IMR-90 (cell line): ENCODE data around the gene B3GLCT. TPM values are rescaled to one million over a fixed set of nuclear protein-coding genes. Genes with fewer than 3 reads are reported as not detected.

Experiments used
- ATAC-seq: fragments of 200-7000 bp; cut with Tn5 transposase; 2 replicates; pipeline ENCODE4 v1.9.1; 2020; ENCODE audit warnings: low read depth, mild to moderate bottlenecking, moderate library complexity
- BruUV-seq: library from RNA; stranded (reverse); fragments of 400-500 nt; replicated peaks from 2 replicates; lab custom pipeline; 2021; lab: Mats Ljungman, UMichigan
- CTCF ChIA-PET: fragments of 300-600 bp; formaldehyde crosslinking; extraction: SDS; loops from one replicate; lab custom pipeline; 2021; ENCODE audit warnings: antibody characterized with exemption; lab: Yijun Ruan, JAX
- POLR2A ChIA-PET: fragments of 300-600 bp; sonication (Branson Sonifier 250); formaldehyde crosslinking; loops from one replicate; lab custom pipeline; 2022; ENCODE audit warnings: antibody characterized with exemption; ENCODE audit not compliant: unreplicated experiment; lab: Charles Lee
- DNase-seq: peaks from one replicate; pipeline ENCODE4 v3.0.0; 2013
- H2AFZ ChIP-seq: replicated peaks from 2 replicates; pipeline ENCODE3; 2013; ENCODE audit warnings: low read length, mild to moderate bottlenecking; ENCODE audit not compliant: poor library complexity
- H2AK5ac ChIP-seq: 2 replicates; pipeline ENCODE4 v1.6.1; 2013; ENCODE audit warnings: low read depth, low read length, inconsistent platforms
- H2AK9ac ChIP-seq: replicated peaks from 2 replicates; pipeline ENCODE3; 2013; ENCODE audit warnings: mild to moderate bottlenecking, low read depth, low read length, moderate library complexity; ENCODE audit not compliant: poor library complexity
- H2BK120ac ChIP-seq: 2 replicates; pipeline ENCODE4 v1.6.1; 2013; ENCODE audit warnings: low read depth, low read length, inconsistent platforms
- H2BK15ac ChIP-seq: 3 replicates; pipeline ENCODE4 v1.6.1; 2013; ENCODE audit warnings: low read depth, low read length, inconsistent platforms
- H2BK20ac ChIP-seq: 2 replicates; pipeline ENCODE4 v1.6.1; 2013; ENCODE audit warnings: low read depth, mild to moderate bottlenecking, inconsistent platforms, low read length, moderate library complexity
- H2BK5ac ChIP-seq: 2 replicates; pipeline ENCODE4 v1.6.1; 2013; ENCODE audit warnings: mild to moderate bottlenecking, low read depth, low read length, inconsistent platforms; ENCODE audit not compliant: poor library complexity, severe bottlenecking
- H3K14ac ChIP-seq: replicated peaks from 2 replicates; pipeline ENCODE4 v1.6.1; 2013; ENCODE audit warnings: low read depth, low read length, inconsistent platforms
- H3K18ac ChIP-seq: 2 replicates; pipeline ENCODE4 v1.6.1; 2013; ENCODE audit warnings: low read depth, low read length, control low read depth
- H3K23ac ChIP-seq: 2 replicates; pipeline ENCODE4 v1.6.1; 2013; ENCODE audit warnings: low read depth, low read length, inconsistent platforms
- H3K27ac ChIP-seq: 2 replicates; pipeline ENCODE4 v1.5.1; 2013; ENCODE audit warnings: mild to moderate bottlenecking, control low read depth, low read length; ENCODE audit not compliant: insufficient read depth
- H3K27me3 ChIP-seq: 2 replicates; pipeline ENCODE4 v1.6.1; 2013; ENCODE audit warnings: low read length; ENCODE audit not compliant: control insufficient read depth, insufficient read depth
- H3K36me3 ChIP-seq: 2 replicates; pipeline ENCODE4 v1.6.1; 2013; ENCODE audit warnings: low read length, mixed read lengths; ENCODE audit not compliant: control insufficient read depth, insufficient read depth
- H3K4ac ChIP-seq: 2 replicates; pipeline ENCODE4 v1.6.1; 2013; ENCODE audit warnings: low read depth, low read length, inconsistent platforms
- H3K4me1 ChIP-seq: 2 replicates; pipeline ENCODE4 v1.6.1; 2013; ENCODE audit warnings: low read length, mixed read lengths; ENCODE audit not compliant: control insufficient read depth, insufficient read depth
- H3K4me2 ChIP-seq: 2 replicates; pipeline ENCODE4 v1.6.1; 2013; ENCODE audit warnings: low read depth, mild to moderate bottlenecking, control low read depth, low read length, moderate library complexity
- H3K4me3 ChIP-seq: 2 replicates; pipeline ENCODE4 v1.5.1; 2013; ENCODE audit warnings: low read depth, mild to moderate bottlenecking, control low read depth, low read length, moderate library complexity; ENCODE audit not compliant: insufficient read depth
- H3K56ac ChIP-seq: 2 replicates; pipeline ENCODE4 v1.6.1; 2013; ENCODE audit warnings: low read length, inconsistent platforms; ENCODE audit not compliant: insufficient read depth; ENCODE audit errors: extremely low read depth
- H3K79me1 ChIP-seq, 2 experiments: 2 replicates each; pipeline ENCODE4 v1.6.1; 2013; ENCODE audit warnings: low read length in 2 of 2, inconsistent platforms in 1 of 2, low read depth in 1 of 2
- H3K9ac ChIP-seq: 2 replicates; pipeline ENCODE4 v1.6.1; 2013; ENCODE audit warnings: low read depth, low read length, control low read depth
- H3K9me1 ChIP-seq: 2 replicates; pipeline ENCODE4 v1.6.1; 2013; ENCODE audit warnings: low read length, inconsistent platforms; ENCODE audit not compliant: insufficient read depth
- H3K9me3 ChIP-seq: 2 replicates; pipeline ENCODE4 v1.6.1; 2013; ENCODE audit warnings: low read length; ENCODE audit not compliant: control insufficient read depth, insufficient read depth
- H4K20me1 ChIP-seq: 2 replicates; pipeline ENCODE4 v1.6.1; 2013; ENCODE audit warnings: low read length, inconsistent platforms; ENCODE audit not compliant: insufficient read depth
- H4K5ac ChIP-seq: 2 replicates; pipeline ENCODE4 v1.6.1; 2013; ENCODE audit warnings: mild to moderate bottlenecking, low read depth, low read length, control low read depth
- H4K8ac ChIP-seq, 2 experiments: 2 replicates each; pipeline ENCODE4 v1.6.1; 2013; ENCODE audit warnings: low read depth in 2 of 2, low read length in 2 of 2, control low read depth in 1 of 2, inconsistent platforms in 1 of 2
- H4K91ac ChIP-seq: 2 replicates; pipeline ENCODE4 v1.6.1; 2013; ENCODE audit warnings: low read depth, low read length, inconsistent platforms; ENCODE audit not compliant: insufficient read depth
- MAFK ChIP-seq: IDR thresholded peaks from 2 replicates; pipeline ENCODE4 v1.6.1; 2012; ENCODE audit warnings: low read depth, low read length, improper control_type of control experiment
- SMC3 ChIP-seq: fragments of 150-350 bp; IDR thresholded peaks from 2 replicates; pipeline ENCODE4 v1.6.1; 2016; ENCODE audit warnings: low read depth, mild to moderate bottlenecking, antibody characterized with exemption, low read length, moderate library complexity
- WGBS, 2 experiments: methylation state at CpG; one replicate each; pipeline versions ENCODE4 v1.1.5 to v1.1.7; 2013; ENCODE audit warnings: missing lambda C conversion rate in 2 of 2; ENCODE audit not compliant: insufficient read length in 1 of 2; ENCODE audit errors: extremely low coverage in 2 of 2; 5-methylcytosine and 5-hydroxymethylcytosine counted together
- dilution Hi-C: fragments of 300-500 bp; cut with HindIII; formaldehyde crosslinking; loops from one replicate; pipeline ENCODE4 v1.14.3; 2018; ENCODE audit warnings: low sequenced_read_pairs; ENCODE audit not compliant: unreplicated experiment
- in situ Hi-C: fragments of 300-500 bp; cut with MboI; formaldehyde crosslinking; loops from 3 replicates; pipeline ENCODE4 v1.14.3; 2019; ENCODE audit warnings: low sequenced_read_pairs, inconsistent platforms, mixed read lengths
- intact Hi-C: fragments of 100-400 bp; cut with micrococcal nuclease; formaldehyde crosslinking; loops from 2 replicates; pipeline ENCODE4 v1.10.0; 2022
- polyA plus RNA-seq, 3 experiments: library from polyadenylated mRNA; depleted of rRNA; stranded (reverse); fragments of >200 nt; gene quantifications; 2 replicates each; pipeline ENCODE4 v1.2.3, GENCODE V29; 2012; ENCODE audit warnings: low replicate concordance in 1 of 3
- total RNA-seq: library from RNA; depleted of rRNA; stranded (reverse); fragments of >200 nt; gene quantifications from 2 replicates; pipeline ENCODE4 v1.2.3, GENCODE V29; 2012

Gene B3GLCT
- total and polyA plus RNA-seq, 2 of the 4 experiments (the other 2 are of a cell fraction) = 2.0 to 4.5 TPM

- ATAC-seq = no peak
- H2BK20ac ChIP-seq = no peak overlapping the region
- no peak overlapping the region for H3K56ac ChIP-seq
- H4K20me1 ChIP-seq = no peaks in the 10 kb centered on the region
- H2AK5ac ChIP-seq = no peak overlapping the region
- no peaks in the 10 kb centered on the region for H3K9me3 ChIP-seq
- H3K4me2 ChIP-seq = no peak overlapping the region
- no peaks in the 10 kb centered on the region for H3K9me1 ChIP-seq
- no peak overlapping the region for H3K4me3 ChIP-seq
- no peak overlapping the region for H3K27ac ChIP-seq
- H3K27me3 ChIP-seq = peaks cover 12% of the 10 kb centered on the region
- TF ChIP-seq SMC3 (no peak), MAFK (peak; percentile 93)
- no peak overlapping the region for H2AFZ ChIP-seq
- H3K4me1 ChIP-seq = no peaks in the 10 kb centered on the region
- H2BK120ac ChIP-seq = no peak overlapping the region
- no peak overlapping the region for H3K14ac ChIP-seq
- H3K4ac ChIP-seq = no peak overlapping the region
- in situ Hi-C loops = no loop called here
- no TSS peak for BruUV-seq
- intact Hi-C loops = no loop called here
- H2AK9ac ChIP-seq = no peak overlapping the region
- no peak overlapping the region for H2BK15ac ChIP-seq
- no peak overlapping the region for H3K9ac ChIP-seq
- H4K91ac ChIP-seq = no peak overlapping the region
- H3K23ac ChIP-seq = no peak overlapping the region
- no CpG with 5 or more reads among the region's 2 CpGs for WGBS, 2 experiments
- no peak overlapping the region for H2BK5ac ChIP-seq
- no peak overlapping the region for H3K18ac ChIP-seq
- no peak overlapping the region for H4K5ac ChIP-seq
- H3K79me1 ChIP-seq = no peaks in the 10 kb centered on the region
- ChIA-PET CTCF (interaction anchor here (0.7 kb wide), 1 partner anchor 13 kb away, joined by 4 read pairs; no protein-coding TSS in a partner anchor), POLR2A (no interaction called here)
- no peak for DNase-seq
- no peak overlapping the region for H4K8ac ChIP-seq
- dilution Hi-C loops = no loop called here
- no peaks in the 10 kb centered on the region for H3K36me3 ChIP-seq
Observed at GRCh38 chr13:31346891-31347290, 147.1 kb downstream of the B3GLCT start.
